ENCODE data around the gene DNAH9.

The DNAH9 gene

DNA sequence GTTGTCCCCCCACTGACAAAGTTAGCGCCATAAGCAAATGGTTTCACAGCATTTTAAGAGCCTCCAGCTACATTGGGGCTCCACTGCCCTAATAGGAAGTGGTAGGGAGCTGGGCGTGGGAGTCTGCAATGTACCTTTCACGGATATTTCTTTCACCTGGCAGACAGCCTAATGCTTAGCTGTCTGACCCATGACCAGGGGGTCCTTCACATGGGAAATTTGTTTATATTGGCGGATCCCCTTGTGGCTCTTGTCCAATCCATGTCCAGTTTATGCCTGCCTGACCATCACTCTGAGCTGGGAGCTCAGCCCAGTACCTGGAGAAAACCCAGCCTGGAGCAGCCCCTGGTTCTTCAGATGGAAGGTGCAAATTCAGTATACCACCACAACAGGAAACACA, 254.0 kb downstream of the DNAH9 start:
- DNase-seq (ENCODE audit: low read depth in 2 of 2) = no peak

DNA sequence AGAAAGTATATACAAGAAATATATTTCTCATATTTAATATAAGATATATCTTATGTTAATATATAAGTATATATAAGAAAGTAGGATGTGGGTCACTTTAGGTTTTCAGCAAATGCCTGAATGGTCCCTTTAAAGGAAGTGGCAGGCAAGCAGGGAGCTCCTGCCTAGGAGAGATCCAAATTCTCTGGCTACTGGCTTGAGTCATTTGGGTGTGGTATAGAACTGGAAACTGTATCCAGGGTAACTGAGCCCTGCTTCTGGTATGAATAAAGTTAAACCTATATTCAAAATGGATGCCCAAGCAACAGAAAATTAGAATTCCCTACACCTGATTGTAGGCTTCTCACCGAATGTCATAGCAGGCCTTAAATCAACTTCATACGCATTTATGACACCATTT, 254.6 kb downstream of the DNAH9 start:
- DNase-seq (ENCODE audit: low read depth in 2 of 2) = no peak

DNA sequence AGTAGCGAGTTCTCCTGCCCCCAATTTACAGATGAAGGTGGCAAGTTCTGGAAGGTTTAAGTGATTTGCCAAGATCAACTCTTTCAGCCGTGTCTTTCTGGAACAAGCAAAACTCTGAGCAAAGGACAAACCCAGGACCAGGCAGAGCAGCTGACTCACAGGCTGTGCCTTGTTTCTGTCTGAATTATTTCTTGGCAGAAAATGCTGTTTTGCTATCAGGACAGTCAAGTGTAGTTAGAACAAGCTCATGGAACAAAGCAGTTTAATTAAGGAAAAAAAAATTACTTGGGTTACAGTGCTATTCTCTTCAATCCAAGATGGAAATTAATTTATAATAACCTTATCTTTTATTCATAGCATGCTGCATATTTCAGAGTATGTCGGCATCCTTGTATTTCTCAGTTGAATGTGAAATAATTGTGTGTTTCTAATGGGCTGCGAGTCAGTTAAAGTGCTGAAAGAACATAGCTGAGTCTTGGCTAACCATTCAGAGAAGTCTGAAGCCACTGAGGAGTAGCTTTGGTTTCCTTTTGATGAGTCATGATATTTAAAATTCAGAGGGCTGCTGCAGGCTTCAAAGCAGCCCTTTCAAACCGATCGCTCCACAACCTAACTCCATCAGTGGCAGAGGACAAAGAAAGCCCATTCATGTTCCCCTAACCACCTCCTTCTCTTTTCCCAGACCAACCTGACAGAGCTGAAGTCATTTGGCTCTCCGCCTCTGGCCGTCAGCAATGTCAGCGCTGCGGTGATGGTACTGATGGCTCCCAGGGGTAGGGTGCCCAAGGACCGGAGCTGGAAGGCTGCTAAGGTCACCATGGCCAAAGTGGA, 255.3 kb downstream of the DNAH9 start:
- DNase-seq (ENCODE audit: low read depth in 2 of 2) = no peak

DNA sequence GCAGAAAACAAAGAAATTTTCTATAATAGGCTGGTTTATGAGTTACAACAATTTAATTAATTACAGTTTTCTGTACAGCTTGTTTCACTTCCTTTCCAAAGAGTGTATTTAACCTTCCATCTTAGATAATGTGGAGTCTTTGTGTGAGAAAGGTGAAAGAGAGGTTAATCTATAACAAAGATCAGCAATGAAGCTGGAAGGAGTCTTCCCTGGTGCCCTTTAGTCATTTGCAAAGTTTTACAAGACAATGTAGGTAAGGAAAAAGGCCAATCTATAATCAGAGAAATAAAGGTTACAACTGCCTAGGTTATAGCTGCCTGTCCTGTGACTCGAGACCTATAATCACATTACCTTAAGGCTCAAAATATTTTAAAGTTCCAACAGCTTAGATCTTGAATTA, 257.0 kb downstream of the DNAH9 start:
- DNase-seq (ENCODE audit: low read depth in 2 of 2) = no peak

DNA sequence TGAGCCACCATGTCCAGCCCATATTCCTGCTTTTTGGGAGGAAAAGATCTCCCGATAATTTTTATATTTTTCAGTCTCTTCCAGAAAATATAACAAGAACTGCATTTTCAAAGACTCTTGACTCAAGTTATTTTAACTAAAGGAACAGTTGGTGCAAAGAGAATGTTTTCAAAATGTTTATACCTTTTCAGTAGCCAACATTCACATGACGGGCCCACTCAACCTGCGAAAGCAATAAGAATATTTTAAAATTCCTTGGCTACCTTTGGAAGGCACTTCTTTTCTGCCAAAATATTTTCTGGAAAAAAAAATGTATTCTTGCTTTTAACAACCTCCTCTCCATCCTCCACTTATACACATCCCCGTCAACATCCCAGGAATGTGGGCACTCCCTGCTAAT, 258.7 kb downstream of the DNAH9 start:
- DNase-seq (ENCODE audit: low read depth in 2 of 2) = no peak

DNA sequence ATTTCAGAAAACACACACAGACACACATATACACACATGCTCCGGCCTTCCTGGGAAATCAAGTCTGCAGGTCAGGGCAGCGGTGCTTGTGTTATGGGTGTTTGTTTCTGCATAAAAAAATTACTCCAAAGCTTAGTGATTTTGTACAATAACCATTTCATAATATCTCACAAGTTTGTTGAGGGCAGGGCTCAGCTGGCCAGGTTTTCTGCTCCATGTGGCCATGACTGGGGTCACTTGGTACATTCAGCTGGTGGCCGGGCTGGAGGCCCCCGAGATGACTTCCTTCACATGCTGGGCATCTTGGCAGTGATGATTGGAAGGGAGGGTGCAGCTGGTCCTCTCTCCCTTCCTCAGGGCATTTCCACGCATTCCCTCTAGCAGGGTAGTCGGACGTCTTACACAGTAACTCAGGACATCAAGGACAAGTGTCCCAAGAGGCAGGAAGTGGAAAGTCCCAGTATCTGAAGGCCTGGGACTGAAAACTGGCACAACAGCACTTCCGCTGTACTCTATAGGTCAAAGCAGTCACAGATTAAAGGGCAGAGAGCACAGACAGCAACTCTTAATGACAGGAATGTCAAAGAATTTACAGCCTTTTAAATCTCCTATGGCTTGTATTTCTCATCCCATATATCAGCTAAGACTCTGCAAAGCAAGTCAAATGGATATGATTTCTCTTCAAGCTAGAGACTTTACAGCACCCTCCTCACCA, 271.6 kb downstream of the DNAH9 start:
- no peak for DNase-seq (ENCODE audit: low read depth in 2 of 2)

DNA sequence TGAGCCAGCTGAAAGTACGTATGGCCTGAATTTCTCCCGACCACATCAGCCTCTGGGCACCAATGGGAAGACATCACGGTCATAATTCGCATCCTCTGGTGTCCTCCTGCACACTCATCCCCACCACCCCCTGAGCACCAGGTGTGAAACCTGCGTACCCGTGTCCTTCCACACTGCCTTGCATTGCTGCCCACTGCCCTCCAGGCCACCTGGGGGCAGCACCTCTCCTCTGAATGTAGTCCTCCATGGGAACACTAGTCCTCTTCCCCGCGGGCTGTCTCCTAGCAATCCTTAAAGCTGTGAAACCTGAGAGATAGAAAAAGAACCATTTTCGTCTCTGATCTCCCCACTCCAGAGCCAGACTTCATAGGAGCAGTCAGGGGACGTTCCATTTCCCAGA, 273.5 kb downstream of the DNAH9 start:
- no peak for DNase-seq (ENCODE audit: low read depth in 2 of 2)

DNA sequence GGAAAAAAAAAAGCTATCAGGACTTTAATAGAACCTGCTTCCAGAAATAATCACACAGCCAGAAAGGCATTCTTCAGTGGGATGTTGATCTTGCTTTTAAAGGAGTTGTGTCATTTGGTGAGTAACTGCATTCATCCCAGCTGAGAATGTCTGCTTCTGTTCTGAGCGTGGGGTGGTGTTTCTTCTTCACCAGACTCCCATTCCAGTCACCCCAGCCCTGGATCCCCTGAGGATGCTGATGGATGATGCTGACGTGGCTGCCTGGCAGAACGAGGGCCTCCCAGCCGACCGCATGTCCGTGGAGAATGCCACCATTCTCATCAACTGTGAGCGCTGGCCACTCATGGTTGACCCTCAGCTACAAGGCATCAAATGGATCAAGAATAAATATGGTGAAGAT, 276.5 kb downstream of the DNAH9 start:
- DNase-seq (ENCODE audit: low read depth in 2 of 2) = no peak

DNA sequence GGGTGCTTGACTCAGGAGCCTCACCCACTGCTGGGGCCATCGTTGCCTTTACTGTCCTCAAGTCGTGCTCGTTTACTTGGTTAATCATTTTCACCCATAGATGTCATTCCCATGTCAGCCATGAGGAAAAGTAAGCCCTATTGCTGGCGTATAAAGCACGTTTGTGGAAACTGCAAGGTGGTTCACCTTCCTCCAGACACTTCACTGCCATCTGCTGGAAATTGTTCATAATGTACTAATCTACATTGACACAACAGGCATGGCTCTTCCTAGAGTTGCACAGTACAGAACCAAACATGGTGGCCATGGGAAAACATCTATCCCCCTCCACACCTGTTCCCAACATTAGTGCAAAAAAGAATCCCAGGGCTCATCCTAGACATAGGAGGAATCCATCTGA, 282.4 kb downstream of the DNAH9 start:
- no peak for DNase-seq (ENCODE audit: low read depth in 2 of 2)

DNA sequence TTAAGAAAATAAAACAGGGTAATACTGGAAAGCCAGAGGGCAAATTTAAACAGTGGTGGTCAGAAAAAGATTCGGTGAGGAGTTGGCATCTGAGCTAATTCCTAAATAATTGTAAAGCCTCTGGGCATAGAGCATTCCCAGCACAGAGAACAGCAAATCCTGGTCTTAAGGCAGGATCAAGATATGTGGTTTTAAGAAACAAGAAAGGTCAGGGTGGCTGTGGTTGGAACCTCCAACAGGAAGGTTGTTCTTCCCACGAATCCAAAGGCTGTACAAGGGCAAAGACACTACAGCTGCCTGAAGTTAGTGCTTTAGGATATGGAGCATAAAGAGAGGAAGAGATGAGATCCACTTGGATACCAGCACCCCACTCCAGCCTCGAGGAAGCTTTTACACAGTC, 284.4 kb downstream of the DNAH9 start:
- DNase-seq (ENCODE audit: low read depth in 2 of 2) = no peak

DNA sequence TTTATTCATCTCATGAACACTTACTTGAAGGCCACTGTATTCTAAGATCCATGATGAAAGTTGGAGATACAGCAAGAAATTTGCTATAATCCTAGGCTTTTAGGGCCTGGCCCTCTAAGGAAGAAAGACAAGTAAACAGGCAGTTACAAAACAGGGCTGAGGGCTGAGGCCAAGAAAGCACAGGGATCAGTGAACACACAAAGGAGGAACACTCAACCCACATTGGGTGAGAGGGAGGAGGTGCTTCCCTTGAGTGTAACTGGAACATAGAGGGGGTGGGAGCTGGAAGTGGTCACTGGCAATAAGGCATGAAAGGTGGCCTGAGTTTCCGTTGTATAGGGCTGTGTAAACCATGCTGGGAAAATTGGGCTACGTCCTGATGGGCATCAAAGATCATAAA, 286.8 kb downstream of the DNAH9 start:
- DNase-seq (ENCODE audit: low read depth in 2 of 2) = no peak

DNA sequence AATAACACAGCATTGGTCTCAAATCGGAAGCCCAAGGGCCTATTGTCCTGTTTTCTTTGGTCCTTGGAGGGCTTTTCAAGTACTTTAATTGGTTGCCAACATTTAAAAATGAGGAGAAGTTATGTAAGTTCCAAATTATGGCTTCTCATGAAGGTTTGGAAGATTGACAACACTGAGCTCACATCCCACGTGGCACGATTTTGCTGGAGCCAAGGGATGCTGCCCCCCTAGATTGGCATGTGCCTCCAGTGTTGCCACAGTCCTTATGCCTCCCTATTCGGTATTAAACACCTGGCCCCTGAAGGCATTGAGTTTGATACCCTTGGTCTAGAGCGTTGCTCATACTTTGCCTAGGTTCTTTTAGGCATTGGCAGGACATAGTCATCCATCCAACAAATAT, 291.0 kb downstream of the DNAH9 start:
- no peak for DNase-seq (ENCODE audit: low read depth in 2 of 2)

DNA sequence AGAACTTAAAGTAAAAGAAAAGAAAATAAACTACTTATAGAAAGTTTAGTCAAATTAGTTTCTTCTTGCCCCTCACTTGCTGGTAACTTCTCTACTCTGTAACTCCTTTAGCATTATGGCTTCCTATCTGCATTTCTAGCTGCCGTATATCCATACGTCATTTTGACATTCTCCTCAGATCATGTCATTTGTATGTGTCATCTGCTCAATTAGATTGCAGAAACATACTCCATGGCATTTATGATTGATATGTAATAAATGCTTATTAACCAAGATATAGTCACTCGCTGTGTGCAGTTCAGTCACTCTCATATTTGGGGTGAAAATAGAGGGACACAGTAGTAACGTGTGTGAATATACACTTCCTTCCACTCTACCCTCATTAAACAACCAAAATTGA, 295.6 kb downstream of the DNAH9 start:
- no peak for DNase-seq (ENCODE audit: low read depth in 2 of 2)

DNA sequence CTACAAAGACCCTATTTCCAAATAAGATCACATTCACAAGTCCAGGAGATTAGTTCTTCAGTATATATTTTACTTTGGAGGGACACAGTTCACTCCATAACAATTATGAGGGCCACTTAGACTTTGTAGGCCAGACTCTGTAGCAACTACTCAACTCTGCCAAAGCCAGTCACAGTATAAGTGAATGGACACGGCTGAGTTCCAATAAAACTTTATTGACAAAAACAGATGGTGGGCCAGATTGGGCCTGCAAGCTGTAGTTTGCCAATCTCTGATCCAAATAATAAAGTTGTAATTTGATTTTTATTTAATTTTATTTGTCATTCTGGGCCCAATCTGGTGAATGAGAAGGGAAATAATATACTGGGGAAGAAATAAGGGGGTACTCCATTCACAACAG, 297.9 kb downstream of the DNAH9 start:
- no peak for DNase-seq (ENCODE audit: low read depth in 2 of 2)

DNA sequence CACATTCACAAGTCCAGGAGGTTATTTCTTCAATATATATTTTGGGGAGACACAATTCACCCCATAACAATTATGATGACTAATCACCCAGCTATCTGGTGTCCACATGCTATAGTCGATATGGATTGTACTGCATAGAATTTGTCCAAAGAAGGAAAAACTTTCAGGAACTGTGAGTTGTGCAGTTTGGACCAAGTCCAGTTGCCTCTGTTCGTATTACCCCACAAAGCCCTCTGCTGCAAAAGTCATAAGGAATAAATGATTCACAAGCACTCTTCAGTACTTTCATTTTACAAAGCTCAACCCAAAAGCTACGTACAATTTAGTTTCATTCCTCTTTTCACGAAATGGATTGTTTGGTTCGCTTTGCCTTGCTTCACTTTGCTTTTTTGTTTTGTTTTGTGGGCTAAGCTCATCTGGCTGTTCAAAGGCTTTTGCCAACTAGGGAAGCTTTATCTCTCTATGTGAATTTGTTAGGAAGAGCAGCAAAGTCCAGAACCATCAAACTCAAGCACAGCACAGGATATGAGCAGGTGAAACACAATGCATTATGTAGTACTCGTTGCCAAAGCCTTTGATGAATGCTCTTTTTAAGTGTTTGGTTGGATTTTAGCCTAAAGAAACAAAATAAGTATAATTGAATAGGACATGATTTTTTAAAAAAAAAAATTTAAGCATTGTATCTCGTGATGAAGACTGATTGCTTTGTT, 300.4 kb downstream of the DNAH9 start:
- no peak for DNase-seq (ENCODE audit: low read depth in 2 of 2)

DNA sequence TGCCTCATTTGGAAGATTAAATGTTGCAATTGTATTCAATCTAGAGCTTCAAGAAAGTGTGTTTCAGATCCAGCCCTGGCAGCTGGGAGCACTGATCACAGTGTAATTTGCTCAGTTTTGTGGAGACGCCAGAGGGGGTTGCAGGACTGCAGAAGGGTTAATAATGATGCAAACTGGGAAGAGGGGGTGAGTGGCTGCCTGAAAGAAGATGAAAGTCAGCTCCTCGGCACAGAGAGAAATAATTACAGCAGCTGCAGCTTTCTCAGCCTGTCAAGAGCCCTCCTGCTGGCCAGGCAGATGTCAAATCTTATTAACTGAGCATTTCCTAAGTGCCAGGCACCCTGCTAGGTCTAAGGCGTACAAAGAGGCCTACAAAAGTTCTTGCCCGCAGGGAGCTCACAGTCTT, 301.3 kb downstream of the DNAH9 start:
- no peak for DNase-seq (ENCODE audit: low read depth in 2 of 2)

DNA sequence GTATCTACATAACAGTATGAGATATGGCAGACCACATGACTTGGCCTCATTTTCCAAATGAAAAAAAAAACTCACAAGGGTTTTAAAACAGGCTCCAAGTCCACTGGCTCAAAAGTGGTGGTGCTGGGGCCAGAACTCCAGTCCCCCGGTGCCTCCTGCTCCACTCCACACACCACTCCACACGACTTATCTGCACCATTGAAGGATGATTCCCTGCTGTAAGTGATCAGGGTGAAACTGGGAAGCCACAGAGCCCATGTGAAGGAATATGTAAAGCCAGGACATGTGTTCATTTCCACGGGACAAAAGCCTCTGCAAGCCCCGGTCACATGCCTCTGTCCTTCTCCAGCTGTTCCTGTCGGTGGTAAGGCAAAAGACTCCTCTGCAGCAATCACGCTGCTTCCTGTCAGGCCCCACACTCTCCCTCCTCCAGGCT, 301.8 kb downstream of the DNAH9 start:
- DNase-seq (ENCODE audit: low read depth in 2 of 2) = no peak

DNA sequence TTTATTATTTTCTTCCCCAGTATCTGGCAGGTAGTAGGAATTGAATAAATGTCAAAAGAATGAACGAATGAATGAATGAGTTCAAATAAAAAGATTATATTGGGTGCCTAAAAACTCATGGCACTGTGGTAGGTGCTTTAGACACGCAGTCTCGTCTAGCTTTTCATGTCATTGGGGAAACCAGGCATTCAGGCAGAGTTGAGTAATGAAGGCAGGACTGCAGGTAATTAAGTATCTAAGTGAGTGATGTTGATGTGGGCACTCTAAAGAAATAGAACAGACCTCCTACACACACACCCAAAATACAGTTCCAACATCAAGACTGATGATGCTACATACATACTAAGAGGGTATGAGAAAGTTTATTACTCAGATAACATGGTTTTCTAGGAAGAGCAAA, 302.4 kb downstream of the DNAH9 start:
- no peak for DNase-seq (ENCODE audit: low read depth in 2 of 2)

DNA sequence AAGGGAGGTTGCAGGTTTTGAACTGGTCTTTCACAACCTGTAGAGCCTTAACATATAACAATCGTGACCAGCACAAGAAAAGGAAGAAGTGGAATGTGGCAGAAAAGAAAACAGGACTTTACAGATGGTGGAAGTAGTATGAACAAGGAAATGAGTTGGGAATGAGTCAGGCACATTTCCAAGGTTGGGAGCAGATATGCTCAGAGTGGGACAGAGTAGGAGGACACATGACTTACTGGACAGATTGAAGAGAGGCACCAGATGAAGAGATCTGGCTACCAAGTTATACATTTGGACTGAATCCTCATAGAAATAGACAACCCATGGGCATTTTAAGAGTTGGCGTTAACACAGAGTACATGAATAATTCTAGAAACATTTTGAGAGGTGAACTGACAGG, 303.7 kb downstream of the DNAH9 start:
- no peak for DNase-seq (ENCODE audit: low read depth in 2 of 2)

DNA sequence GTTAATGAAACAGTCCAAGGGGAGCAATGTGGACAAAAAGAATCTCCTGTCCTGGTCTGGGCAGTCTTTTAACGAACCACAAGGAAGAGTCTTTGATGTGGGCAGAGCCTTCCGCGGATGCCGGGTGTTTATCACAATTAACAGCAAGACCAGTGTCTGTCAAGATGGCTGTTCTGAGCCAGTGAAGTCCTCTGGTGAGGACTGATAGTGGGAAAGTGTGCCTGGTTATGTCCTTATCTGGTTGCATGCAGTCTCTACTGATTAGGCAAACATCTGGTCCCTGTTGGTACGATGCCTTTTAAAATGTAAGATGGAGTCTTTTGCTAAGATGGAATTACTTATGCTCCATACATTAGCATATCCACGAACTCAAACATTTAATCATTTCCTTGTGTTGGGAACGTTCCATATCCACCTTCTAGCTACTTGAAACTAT, 310.5 kb downstream of the DNAH9 start:
- no peak for DNase-seq (ENCODE audit: low read depth in 2 of 2)

DNA sequence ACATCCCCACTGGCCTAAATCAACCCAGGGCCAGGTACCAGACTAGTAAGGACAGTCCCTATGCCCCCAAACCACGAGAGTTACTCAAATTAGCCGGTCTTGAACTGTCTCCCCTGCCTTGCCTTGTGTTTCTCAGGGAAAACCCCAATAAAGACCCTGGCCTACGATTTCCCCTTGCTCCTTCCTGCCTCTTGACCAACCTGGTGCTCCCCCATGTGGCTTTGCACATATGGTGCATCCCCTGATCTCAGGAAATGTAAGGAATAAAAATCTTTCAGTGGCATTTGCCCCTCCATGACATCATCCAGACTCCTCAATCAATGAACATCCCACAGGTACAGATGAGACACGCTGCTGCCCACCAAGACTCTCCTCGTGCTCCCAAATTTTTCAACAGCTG, 311.1 kb downstream of the DNAH9 start:
- DNase-seq (ENCODE audit: low read depth in 2 of 2) = no peak

DNA sequence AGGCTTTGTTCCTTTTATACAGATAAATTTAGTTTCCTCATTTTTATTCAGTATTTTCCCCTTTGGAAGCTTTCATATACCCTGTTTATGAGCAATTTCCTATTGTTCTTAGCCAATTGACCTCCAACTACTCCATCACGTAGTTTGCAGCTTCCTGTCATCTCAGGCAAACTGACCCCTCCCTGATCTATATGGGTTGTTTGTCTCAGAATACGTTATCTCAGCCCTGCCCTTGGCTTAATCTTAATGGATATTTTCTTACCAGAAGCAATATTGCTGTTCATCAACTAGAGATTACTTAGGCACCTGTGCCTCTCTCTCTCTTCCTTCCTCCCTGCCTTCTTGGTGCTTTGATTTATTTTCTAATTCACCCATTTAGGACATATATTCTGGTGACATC, 317.8 kb downstream of the DNAH9 start:
- DNase-seq (ENCODE audit: low read depth in 2 of 2) = no peak

DNA sequence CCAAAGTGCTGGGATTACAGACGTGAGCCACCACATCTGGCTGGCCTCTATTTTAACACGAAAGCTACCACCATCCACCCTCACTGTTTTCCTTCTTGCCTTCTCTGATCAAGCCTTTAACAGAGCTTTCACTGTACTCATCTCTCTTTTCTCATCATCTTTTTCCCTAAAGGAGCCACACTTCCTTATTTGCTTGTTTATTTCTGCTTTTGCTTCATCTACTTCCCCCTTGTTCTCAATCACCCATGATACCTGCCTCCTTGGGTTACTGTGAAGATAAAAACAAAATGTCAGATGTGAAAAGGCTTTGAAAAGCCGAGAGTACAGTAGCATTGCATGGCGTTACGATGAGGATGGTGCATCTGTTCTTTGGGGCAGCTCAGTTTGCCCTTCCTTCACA, 319.1 kb downstream of the DNAH9 start:
- DNase-seq (ENCODE audit: low read depth in 2 of 2) = no peak

Data from stimulated activated CD4-positive, alpha-beta T cell treated with anti-CD3 and anti-CD28 coated beads, Interleukin-1b, Interleukin-23, amount 100 ng/mL, for 4 hours (primary cell).